ENCODE measurements around the gene RERE. TPM values are rescaled to one million over a fixed set of nuclear protein-coding genes. Genes with fewer than 3 reads are reported as not detected.

Gene RERE
- total and polyA plus RNA-seq, 2 experiments from 2014 or later, result 148 to 170 TPM

GRCh38 chr1:8752921-8753713, 64.3 kb downstream of the RERE start (continued):
- TF ChIP-seq, protein P1, sequence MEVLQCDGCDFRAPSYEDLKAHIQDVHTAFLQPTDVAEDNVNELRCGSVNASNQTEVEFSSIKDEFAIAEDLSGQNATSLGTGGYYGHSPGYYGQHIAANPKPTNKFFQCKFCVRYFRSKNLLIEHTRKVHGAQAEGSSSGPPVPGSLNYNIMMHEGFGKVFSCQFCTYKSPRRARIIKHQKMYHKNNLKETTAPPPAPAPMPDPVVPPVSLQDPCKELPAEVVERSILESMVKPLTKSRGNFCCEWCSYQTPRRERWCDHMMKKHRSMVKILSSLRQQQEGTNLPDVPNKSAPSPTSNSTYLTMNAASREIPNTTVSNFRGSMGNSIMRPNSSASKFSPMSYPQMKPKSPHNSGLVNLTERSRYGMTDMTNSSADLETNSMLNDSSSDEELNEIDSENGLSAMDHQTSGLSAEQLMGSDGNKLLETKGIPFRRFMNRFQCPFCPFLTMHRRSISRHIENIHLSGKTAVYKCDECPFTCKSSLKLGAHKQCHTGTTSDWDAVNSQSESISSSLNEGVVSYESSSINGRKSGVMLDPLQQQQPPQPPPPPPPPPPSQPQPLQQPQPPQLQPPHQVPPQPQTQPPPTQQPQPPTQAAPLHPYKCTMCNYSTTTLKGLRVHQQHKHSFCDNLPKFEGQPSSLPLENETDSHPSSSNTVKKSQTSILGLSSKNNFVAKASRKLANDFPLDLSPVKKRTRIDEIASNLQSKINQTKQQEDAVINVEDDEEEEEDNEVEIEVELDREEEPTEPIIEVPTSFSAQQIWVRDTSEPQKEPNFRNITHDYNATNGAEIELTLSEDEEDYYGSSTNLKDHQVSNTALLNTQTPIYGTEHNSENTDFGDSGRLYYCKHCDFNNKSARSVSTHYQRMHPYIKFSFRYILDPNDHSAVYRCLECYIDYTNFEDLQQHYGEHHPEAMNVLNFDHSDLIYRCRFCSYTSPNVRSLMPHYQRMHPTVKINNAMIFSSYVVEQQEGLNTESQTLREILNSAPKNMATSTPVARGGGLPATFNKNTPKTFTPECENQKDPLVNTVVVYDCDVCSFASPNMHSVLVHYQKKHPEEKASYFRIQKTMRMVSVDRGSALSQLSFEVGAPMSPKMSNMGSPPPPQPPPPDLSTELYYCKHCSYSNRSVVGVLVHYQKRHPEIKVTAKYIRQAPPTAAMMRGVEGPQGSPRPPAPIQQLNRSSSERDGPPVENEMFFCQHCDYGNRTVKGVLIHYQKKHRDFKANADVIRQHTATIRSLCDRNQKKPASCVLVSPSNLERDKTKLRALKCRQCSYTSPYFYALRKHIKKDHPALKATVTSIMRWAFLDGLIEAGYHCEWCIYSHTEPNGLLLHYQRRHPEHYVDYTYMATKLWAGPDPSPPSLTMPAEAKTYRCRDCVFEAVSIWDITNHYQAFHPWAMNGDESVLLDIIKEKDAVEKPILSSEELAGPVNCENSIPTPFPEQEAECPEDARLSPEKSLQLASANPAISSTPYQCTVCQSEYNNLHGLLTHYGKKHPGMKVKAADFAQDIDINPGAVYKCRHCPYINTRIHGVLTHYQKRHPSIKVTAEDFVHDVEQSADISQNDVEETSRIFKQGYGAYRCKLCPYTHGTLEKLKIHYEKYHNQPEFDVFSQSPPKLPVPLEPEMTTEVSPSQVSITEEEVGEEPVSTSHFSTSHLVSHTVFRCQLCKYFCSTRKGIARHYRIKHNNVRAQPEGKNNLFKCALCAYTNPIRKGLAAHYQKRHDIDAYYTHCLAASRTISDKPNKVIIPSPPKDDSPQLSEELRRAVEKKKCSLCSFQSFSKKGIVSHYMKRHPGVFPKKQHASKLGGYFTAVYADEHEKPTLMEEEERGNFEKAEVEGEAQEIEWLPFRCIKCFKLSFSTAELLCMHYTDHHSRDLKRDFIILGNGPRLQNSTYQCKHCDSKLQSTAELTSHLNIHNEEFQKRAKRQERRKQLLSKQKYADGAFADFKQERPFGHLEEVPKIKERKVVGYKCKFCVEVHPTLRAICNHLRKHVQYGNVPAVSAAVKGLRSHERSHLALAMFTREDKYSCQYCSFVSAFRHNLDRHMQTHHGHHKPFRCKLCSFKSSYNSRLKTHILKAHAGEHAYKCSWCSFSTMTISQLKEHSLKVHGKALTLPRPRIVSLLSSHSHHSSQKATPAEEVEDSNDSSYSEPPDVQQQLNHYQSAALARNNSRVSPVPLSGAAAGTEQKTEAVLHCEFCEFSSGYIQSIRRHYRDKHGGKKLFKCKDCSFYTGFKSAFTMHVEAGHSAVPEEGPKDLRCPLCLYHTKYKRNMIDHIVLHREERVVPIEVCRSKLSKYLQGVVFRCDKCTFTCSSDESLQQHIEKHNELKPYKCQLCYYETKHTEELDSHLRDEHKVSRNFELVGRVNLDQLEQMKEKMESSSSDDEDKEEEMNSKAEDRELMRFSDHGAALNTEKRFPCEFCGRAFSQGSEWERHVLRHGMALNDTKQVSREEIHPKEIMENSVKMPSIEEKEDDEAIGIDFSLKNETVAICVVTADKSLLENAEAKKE (CRISPR knock-in tag; IDR thresholded peaks at IDR 0.05), result no peak
- TF ChIP-seq NANOG (IDR thresholded peaks at IDR 0.05; ENCODE audit: borderline replicate concordance) (no peak), STAT1 (IDR thresholded peaks at IDR 0.05; ENCODE audit: unreplicated experiment) (no peak), EZH2 (IDR thresholded peaks at IDR 0.05; ENCODE audit: low read depth, unreplicated experiment) (no peak), REST (IDR thresholded peaks at IDR 0.05; ENCODE audit: unreplicated experiment) (no peak), JUNB (IDR thresholded peaks at IDR 0.05; ENCODE audit: unreplicated experiment) (no peak), ZNF331 (CRISPR knock-in tag; IDR thresholded peaks at IDR 0.05; ENCODE audit: low read depth) (no peak), CREB1 (CRISPR knock-in tag; IDR thresholded peaks at IDR 0.05; ENCODE audit: low read depth) (no peak), POLR2AphosphoS5 (IDR thresholded peaks at IDR 0.05; ENCODE audit: low read depth) (no peak), ZNF114 (CRISPR knock-in tag; IDR thresholded peaks at IDR 0.05) (no peak)
- TF ChIP-seq, protein P2, sequence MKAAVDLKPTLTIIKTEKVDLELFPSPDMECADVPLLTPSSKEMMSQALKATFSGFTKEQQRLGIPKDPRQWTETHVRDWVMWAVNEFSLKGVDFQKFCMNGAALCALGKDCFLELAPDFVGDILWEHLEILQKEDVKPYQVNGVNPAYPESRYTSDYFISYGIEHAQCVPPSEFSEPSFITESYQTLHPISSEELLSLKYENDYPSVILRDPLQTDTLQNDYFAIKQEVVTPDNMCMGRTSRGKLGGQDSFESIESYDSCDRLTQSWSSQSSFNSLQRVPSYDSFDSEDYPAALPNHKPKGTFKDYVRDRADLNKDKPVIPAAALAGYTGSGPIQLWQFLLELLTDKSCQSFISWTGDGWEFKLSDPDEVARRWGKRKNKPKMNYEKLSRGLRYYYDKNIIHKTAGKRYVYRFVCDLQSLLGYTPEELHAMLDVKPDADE (IDR thresholded peaks at IDR 0.05), result no peak
